Lower leg skin (tissue), 3 donors: ENCODE results near the gene BCL6B.

ENCODE experiments used
- CTCF ChIP-seq, 3 donors: fragments of 450-650 bp; IDR thresholded peaks; one replicate each; pipeline ENCODE4 v1.5.1; 2016; ENCODE audit warnings: antibody characterized with exemption in 3 of 3, mild to moderate bottlenecking in 3 of 3, moderate library complexity in 2 of 3
- POLR2A ChIP-seq, 2 donors: fragments of 450-650 bp; IDR thresholded peaks; one replicate each; pipeline ENCODE4 v1.6.1; 2016 to 2017; ENCODE audit warnings: antibody characterized with exemption in 2 of 2, mild to moderate bottlenecking in 1 of 2, moderate library complexity in 1 of 2

DNA sequence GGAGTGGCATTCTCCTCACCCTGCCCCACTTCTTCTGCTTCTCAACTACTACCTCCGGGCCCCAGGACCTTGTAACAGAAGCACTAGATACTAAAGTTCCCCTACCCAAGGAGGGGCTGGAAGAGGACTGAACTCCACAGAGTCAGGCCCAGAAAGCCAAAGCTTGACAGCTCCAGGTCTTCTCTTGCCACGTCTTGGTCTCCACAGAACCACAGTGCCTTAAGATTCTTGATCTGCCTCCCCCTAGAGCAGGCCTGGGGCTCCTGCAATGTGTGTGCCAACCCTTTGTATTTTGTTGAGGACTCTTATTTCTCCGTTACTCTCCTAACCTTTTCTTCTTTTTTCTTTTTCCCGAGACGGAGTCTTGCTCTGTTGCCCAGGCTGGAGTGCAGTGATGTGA lies 17.0 kb downstream of the BCL6B start:
- TF ChIP-seq CTCF (IDR thresholded peaks at IDR 0.05) = no peak
- no peak for TF ChIP-seq POLR2A (IDR thresholded peaks at IDR 0.05)
